ENCODE data around the gene PDXP. TPM values are rescaled to one million over a fixed set of nuclear protein-coding genes. Genes with fewer than 3 reads are reported as not detected.

PDXP gene
- total and polyA plus RNA-seq, 2 of the 13 experiments (the other 11 are each of a cell fraction or from before 2014, with no cell fraction given), result 58.2 to 70.6 TPM

DNA sequence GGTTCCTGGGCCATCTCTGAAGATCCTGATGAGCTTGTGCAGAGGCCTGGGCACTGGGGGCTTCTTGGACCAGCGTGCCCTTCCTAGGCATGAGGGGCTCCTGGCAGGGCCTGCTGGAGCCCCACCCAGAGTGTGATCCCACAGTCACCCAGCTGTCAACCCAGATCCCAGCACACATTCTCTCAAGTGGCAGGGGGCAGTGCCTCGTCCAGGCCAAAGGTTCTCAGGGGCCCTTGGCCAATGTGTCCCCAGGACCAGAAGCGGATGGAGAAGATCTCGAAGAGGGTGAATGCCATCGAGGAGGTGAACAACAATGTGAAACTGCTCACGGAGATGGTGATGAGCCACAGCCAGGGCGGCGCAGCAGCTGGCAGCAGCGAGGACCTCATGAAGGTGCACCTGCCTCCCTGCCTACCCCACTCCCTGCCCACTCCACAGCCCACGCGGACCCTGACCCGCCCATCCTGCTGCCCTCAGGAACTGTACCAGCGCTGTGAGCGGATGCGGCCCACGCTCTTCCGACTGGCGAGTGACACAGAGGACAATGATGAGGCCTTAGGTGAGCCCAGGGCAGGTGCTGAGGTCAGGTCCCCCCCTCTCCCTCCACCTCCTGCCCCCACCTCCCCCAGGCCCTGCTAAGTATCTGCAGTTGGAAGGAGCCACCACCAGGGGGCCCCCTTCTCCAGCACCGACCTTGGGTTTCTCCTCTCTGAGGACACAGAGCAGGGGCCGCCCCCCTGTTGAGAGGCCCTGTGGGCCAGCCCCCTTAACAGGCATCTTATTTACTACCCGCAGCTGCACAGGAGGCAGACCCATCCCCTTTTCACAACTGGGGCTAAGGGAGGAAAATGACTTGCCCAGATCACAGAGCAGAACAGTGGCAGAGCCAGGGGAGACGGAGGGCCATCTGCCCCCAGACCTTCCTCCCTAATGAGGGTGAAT is 35.2 kb upstream of the PDXP start (continued):
- TF ChIP-seq ZNF451 (CRISPR knock-in tag; IDR thresholded peaks at IDR 0.05) (0 out of 2 replicates have a peak, but pooled peaks have one; percentile 52), NR2C2 (CRISPR knock-in tag; IDR thresholded peaks at IDR 0.05; ENCODE audit: borderline replicate concordance) (no peak), HMGXB4 (CRISPR knock-in tag; IDR thresholded peaks at IDR 0.05; ENCODE audit: borderline replicate concordance in 1 of 2, low read depth in 1 of 2) (0 out of 4 replicates have a peak, but pooled peaks of 1 of the 2 experiments have one; percentile 31), U2AF2 (IDR thresholded peaks at IDR 0.05; ENCODE audit: low read depth, low read length) (no peak), NFE2L1 (CRISPR knock-in tag; IDR thresholded peaks at IDR 0.05; ENCODE audit: borderline replicate concordance) (no peak), LCORL (IDR thresholded peaks at IDR 0.05) (no peak), LCORL (CRISPR knock-in tag; IDR thresholded peaks at IDR 0.05) (no peak), ZFX (CRISPR knock-in tag; IDR thresholded peaks at IDR 0.05; ENCODE audit: low read depth) (no peak), MIER2 (CRISPR knock-in tag; IDR thresholded peaks at IDR 0.05) (no peak), DZIP1 (CRISPR knock-in tag; IDR thresholded peaks at IDR 0.05) (no peak), CREB1 (IDR thresholded peaks at IDR 0.05) (no peak), CREB1 (CRISPR knock-in tag; IDR thresholded peaks at IDR 0.05) (no peak)
- TF ChIP-seq, protein P1, sequence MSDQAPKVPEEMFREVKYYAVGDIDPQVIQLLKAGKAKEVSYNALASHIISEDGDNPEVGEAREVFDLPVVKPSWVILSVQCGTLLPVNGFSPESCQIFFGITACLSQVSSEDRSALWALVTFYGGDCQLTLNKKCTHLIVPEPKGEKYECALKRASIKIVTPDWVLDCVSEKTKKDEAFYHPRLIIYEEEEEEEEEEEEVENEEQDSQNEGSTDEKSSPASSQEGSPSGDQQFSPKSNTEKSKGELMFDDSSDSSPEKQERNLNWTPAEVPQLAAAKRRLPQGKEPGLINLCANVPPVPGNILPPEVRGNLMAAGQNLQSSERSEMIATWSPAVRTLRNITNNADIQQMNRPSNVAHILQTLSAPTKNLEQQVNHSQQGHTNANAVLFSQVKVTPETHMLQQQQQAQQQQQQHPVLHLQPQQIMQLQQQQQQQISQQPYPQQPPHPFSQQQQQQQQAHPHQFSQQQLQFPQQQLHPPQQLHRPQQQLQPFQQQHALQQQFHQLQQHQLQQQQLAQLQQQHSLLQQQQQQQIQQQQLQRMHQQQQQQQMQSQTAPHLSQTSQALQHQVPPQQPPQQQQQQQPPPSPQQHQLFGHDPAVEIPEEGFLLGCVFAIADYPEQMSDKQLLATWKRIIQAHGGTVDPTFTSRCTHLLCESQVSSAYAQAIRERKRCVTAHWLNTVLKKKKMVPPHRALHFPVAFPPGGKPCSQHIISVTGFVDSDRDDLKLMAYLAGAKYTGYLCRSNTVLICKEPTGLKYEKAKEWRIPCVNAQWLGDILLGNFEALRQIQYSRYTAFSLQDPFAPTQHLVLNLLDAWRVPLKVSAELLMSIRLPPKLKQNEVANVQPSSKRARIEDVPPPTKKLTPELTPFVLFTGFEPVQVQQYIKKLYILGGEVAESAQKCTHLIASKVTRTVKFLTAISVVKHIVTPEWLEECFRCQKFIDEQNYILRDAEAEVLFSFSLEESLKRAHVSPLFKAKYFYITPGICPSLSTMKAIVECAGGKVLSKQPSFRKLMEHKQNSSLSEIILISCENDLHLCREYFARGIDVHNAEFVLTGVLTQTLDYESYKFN (CRISPR knock-in tag; conservative IDR thresholded peaks at IDR 0.05), result no peak; the same call in 1 of the 2 replicates
- TF ChIP-seq, protein P2, sequence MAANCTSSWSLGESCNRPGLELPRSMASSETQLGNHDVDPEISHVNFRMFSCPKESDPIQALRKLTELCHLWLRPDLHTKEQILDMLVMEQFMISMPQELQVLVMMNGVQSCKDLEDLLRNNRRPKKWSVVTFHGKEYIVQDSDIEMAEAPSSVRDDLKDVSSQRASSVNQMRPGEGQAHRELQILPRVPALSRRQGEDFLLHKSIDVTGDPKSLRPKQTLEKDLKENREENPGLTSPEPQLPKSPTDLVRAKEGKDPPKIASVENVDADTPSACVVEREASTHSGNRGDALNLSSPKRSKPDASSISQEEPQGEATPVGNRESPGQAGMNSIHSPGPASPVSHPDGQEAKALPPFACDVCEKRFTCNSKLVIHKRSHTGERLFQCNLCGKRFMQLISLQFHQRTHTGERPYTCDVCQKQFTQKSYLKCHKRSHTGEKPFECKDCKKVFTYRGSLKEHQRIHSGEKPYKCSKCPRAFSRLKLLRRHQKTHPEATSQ (CRISPR knock-in tag; IDR thresholded peaks at IDR 0.05; ENCODE audit: borderline replicate concordance), result no peak
- TF ChIP-seq, protein P3, sequence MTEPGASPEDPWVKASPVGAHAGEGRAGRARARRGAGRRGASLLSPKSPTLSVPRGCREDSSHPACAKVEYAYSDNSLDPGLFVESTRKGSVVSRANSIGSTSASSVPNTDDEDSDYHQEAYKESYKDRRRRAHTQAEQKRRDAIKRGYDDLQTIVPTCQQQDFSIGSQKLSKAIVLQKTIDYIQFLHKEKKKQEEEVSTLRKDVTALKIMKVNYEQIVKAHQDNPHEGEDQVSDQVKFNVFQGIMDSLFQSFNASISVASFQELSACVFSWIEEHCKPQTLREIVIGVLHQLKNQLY (CRISPR knock-in tag; IDR thresholded peaks at IDR 0.05), result no peak

Measured in HepG2 (cell line).